Kidney tubule cell (primary cell): Measurements from ENCODE around the gene POLE.
A peak's percentile ranks its signal among the peaks of the same experiment; 100 is the strongest.

Source experiments
- DNase-seq: peaks from one replicate; pipeline ENCODE4 v3.0.0-alpha.2; 2018; ENCODE audit warnings: low spot score

POLE gene

GRCh38 chr12:132597333-132598316 is 89.5 kb downstream of the POLE start:
- DNase-seq = peak; percentile 47

- DNase-seq = peak; percentile 33
Measured at GRCh38 chr12:132596016-132596415, 91.1 kb downstream of the POLE start.

- DNase-seq = no peak
Measured at GRCh38 chr12:132595183-132595582, 92.0 kb downstream of the POLE start.

- peak; percentile 96 for DNase-seq
Measured at GRCh38 chr12:132593938-132594358, 93.2 kb downstream of the POLE start.

GRCh38 chr12:132593521-132593920 is 93.6 kb downstream of the POLE start:
- no peak for DNase-seq

- DNase-seq = no peak
Measured at GRCh38 chr12:132593071-132593470, 94.1 kb downstream of the POLE start.

GRCh38 chr12:132592282-132592970 is 94.7 kb downstream of the POLE start:
- DNase-seq = no peak

- no peak for DNase-seq
Measured at GRCh38 chr12:132591107-132591935, 95.8 kb downstream of the POLE start.

- no peak for DNase-seq
Measured at GRCh38 chr12:132588821-132589669, 98.1 kb downstream of the POLE start.

GRCh38 chr12:132588319-132588718 is 98.8 kb downstream of the POLE start:
- no peak for DNase-seq

GRCh38 chr12:132587781-132588180 is 99.4 kb downstream of the POLE start:
- no peak for DNase-seq

GRCh38 chr12:132586929-132587328 is 100.2 kb downstream of the POLE start:
- DNase-seq = no peak

- DNase-seq = no peak
Measured at GRCh38 chr12:132585177-132585576, 102.0 kb downstream of the POLE start.

- no peak for DNase-seq
Measured at GRCh38 chr12:132584429-132584828, 102.7 kb downstream of the POLE start.

- DNase-seq = no peak
Measured at GRCh38 chr12:132583736-132584135, 103.4 kb downstream of the POLE start.

- no peak for DNase-seq
Measured at GRCh38 chr12:132583411-132583710, 103.8 kb downstream of the POLE start.

- no peak for DNase-seq
Measured at GRCh38 chr12:132582582-132583410, 104.3 kb downstream of the POLE start.

- DNase-seq = no peak
Measured at GRCh38 chr12:132582058-132582420, 105.1 kb downstream of the POLE start.

GRCh38 chr12:132581348-132582057 is 105.6 kb downstream of the POLE start:
- no peak for DNase-seq

- no peak for DNase-seq
Measured at GRCh38 chr12:132580701-132581292, 106.3 kb downstream of the POLE start.
